NCI-H1417 (cell line): ENCODE data around the gene ZNF883.

Experiments used
- DNase-seq, 3 experiments: peaks; one replicate each; lab custom pipeline; 2025; lab: John Stamatoyannopoulos, UW

Gene ZNF883

GRCh38 chr9:112917987-112918362, 94.0 kb downstream of the ZNF883 start:
- DNase-seq = no peak

DNA sequence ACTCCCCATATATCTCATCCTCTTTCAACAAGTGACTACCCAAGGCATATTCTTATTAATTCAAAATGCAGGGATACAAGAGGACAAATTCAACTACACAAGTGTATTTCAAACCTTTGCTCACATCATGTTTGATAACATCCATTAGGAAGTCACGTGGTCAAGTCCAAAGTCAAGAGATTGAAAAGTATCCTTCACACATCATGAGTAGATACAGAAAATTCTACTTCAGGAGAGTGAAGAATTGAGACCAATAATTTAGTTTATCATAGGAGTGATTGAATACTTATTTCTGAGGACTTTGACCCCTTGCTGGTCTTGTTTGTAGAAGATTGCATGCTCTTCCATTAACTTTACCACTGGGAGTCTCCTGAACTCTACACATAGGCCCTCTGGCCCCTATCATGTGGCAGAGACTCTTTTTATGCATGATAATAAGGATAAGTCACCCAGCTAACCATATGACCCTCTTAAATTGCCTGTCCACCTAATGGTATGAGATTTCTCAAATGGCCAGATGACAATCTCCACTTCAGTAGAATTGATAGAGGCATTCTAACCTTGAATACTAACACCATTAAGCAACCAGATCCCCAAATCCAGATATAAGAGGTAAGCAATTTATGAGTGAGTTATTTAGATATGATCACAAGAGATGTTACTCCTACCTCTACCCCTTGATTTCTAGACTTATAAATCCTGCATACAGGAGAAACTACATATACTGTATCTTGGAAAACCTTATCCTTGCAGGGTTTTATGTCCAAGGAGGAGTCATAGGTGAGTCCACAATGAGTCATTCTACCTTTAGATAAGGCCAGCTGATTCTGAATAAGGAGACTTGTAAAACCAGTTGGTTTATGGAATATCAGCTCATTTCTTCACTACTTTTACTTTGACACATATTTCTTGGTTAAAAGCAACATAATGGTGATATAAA, 94.7 kb downstream of the ZNF883 start:
- no peak for DNase-seq

- no peak for DNase-seq
Observed at GRCh38 chr9:112914524-112914923, 97.5 kb downstream of the ZNF883 start.

- no peak for DNase-seq
Observed at GRCh38 chr9:112913326-112913725, 98.7 kb downstream of the ZNF883 start.

GRCh38 chr9:112912636-112913035, 99.4 kb downstream of the ZNF883 start:
- DNase-seq = no peak

GRCh38 chr9:112911736-112912135, 100.3 kb downstream of the ZNF883 start:
- no peak for DNase-seq
